ENCODE data around the gene CFC1B. TPM values are rescaled to one million over a fixed set of nuclear protein-coding genes. Genes with fewer than 3 reads are reported as not detected.
"Not testable (repeated sequence)": the region's sequence is repeated elsewhere in the genome, so short reads cannot be mapped to it uniquely, and the experiment has no call there.

Gene CFC1B
- total RNA-seq, 1 donor: not detected

GRCh38 chr2:130548418-130548817 lies 27.4 kb downstream of the CFC1B start:
- H3K27me3 ChIP-seq (ENCODE audit: insufficient read depth, low read length); H3K79me2 ChIP-seq (ENCODE audit: insufficient read depth, low read length); H4K20me1 ChIP-seq (ENCODE audit: insufficient read depth, low read length); H3K4me3 ChIP-seq (ENCODE audit: insufficient read depth, low read length); H3K27ac ChIP-seq (ENCODE audit: low read depth, low read length); H3K4me1 ChIP-seq (ENCODE audit: insufficient read depth, low read length); H3K9me3 ChIP-seq (ENCODE audit: low read depth, low read length); H2AFZ ChIP-seq (ENCODE audit: low read length); H3K4me2 ChIP-seq (ENCODE audit: insufficient read depth, low read length); H3K36me3 ChIP-seq (ENCODE audit: insufficient read depth, low read length); DNase-seq (ENCODE audit: insufficient read length, low spot score, missing footprints): not testable (repeated sequence)

- not testable (repeated sequence) for H2AFZ ChIP-seq (ENCODE audit: low read length); H3K4me2 ChIP-seq (ENCODE audit: insufficient read depth, low read length); H3K4me1 ChIP-seq (ENCODE audit: insufficient read depth, low read length); H4K20me1 ChIP-seq (ENCODE audit: insufficient read depth, low read length); H3K9me3 ChIP-seq (ENCODE audit: low read depth, low read length); H3K27ac ChIP-seq (ENCODE audit: low read depth, low read length); H3K36me3 ChIP-seq (ENCODE audit: insufficient read depth, low read length); H3K27me3 ChIP-seq (ENCODE audit: insufficient read depth, low read length); H3K79me2 ChIP-seq (ENCODE audit: insufficient read depth, low read length); H3K4me3 ChIP-seq (ENCODE audit: insufficient read depth, low read length); DNase-seq (ENCODE audit: insufficient read length, low spot score, missing footprints)
Observed at GRCh38 chr2:130549475-130549874, 28.5 kb downstream of the CFC1B start.

- not testable (repeated sequence) for H3K36me3 ChIP-seq (ENCODE audit: insufficient read depth, low read length); H3K27ac ChIP-seq (ENCODE audit: low read depth, low read length); H3K4me2 ChIP-seq (ENCODE audit: insufficient read depth, low read length); DNase-seq (ENCODE audit: insufficient read length, low spot score, missing footprints); H2AFZ ChIP-seq (ENCODE audit: low read length); H3K4me1 ChIP-seq (ENCODE audit: insufficient read depth, low read length); H4K20me1 ChIP-seq (ENCODE audit: insufficient read depth, low read length); H3K9me3 ChIP-seq (ENCODE audit: low read depth, low read length); H3K27me3 ChIP-seq (ENCODE audit: insufficient read depth, low read length); H3K79me2 ChIP-seq (ENCODE audit: insufficient read depth, low read length); H3K4me3 ChIP-seq (ENCODE audit: insufficient read depth, low read length)
Observed at GRCh38 chr2:130554178-130554577, 33.2 kb downstream of the CFC1B start.

DNA sequence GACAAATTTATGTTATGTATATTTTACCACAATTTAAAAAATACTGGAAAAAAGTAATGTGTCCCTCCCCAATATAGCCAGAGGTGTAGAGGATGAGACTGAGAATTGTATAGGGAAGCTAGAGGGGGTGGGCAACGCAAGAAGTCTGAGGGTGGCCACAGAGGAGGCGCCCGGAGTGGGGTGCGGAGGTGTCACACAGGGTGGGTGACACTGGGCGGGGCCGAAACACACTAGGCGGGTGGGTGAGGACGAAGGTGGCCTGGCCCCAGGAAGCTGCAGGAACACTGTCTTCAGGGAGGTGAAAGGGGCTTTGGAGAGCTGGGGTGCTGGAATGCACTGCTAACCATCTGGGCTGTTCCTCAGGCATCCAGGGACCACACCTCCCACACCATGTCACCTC lies 35.4 kb downstream of the CFC1B start:
- not testable (repeated sequence) for H3K4me3 ChIP-seq (ENCODE audit: insufficient read depth, low read length); DNase-seq (ENCODE audit: insufficient read length, low spot score, missing footprints); H3K79me2 ChIP-seq (ENCODE audit: insufficient read depth, low read length); H3K27ac ChIP-seq (ENCODE audit: low read depth, low read length); H3K4me1 ChIP-seq (ENCODE audit: insufficient read depth, low read length); H3K27me3 ChIP-seq (ENCODE audit: insufficient read depth, low read length); H3K9me3 ChIP-seq (ENCODE audit: low read depth, low read length); H3K4me2 ChIP-seq (ENCODE audit: insufficient read depth, low read length); H4K20me1 ChIP-seq (ENCODE audit: insufficient read depth, low read length); H2AFZ ChIP-seq (ENCODE audit: low read length); H3K36me3 ChIP-seq (ENCODE audit: insufficient read depth, low read length)

- H2AFZ ChIP-seq (ENCODE audit: low read length); H4K20me1 ChIP-seq (ENCODE audit: insufficient read depth, low read length); H3K79me2 ChIP-seq (ENCODE audit: insufficient read depth, low read length); H3K4me2 ChIP-seq (ENCODE audit: insufficient read depth, low read length); H3K9me3 ChIP-seq (ENCODE audit: low read depth, low read length); H3K27ac ChIP-seq (ENCODE audit: low read depth, low read length); H3K4me1 ChIP-seq (ENCODE audit: insufficient read depth, low read length); H3K4me3 ChIP-seq (ENCODE audit: insufficient read depth, low read length); DNase-seq (ENCODE audit: insufficient read length, low spot score, missing footprints); H3K36me3 ChIP-seq (ENCODE audit: insufficient read depth, low read length); H3K27me3 ChIP-seq (ENCODE audit: insufficient read depth, low read length): not testable (repeated sequence)
Observed at GRCh38 chr2:130566165-130566564, 45.1 kb downstream of the CFC1B start.

DNA sequence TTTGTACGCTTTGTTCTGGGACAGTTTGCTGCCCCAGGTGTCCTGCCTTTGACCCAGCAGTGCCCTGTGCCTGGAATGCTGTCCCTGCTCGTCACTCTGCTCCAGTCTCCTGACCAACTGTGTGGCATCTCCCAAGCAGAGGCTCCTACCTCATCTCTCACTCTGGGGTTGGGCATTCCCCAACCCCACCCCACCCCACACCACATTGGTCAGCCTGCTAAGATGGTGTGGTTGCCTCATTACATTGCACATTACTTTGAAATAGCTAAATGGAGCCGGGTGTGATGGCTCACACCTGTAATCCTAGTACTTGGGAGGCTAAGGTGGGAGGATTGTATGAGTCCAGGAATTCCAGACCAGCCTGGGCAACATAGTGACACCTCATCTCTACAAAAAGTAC lies 50.9 kb downstream of the CFC1B start:
- not testable (repeated sequence) for H3K79me2 ChIP-seq (ENCODE audit: insufficient read depth, low read length); H2AFZ ChIP-seq (ENCODE audit: low read length); H4K20me1 ChIP-seq (ENCODE audit: insufficient read depth, low read length); H3K9me3 ChIP-seq (ENCODE audit: low read depth, low read length); H3K4me3 ChIP-seq (ENCODE audit: insufficient read depth, low read length); H3K4me1 ChIP-seq (ENCODE audit: insufficient read depth, low read length); H3K4me2 ChIP-seq (ENCODE audit: insufficient read depth, low read length); DNase-seq (ENCODE audit: insufficient read length, low spot score, missing footprints); H3K27me3 ChIP-seq (ENCODE audit: insufficient read depth, low read length); H3K36me3 ChIP-seq (ENCODE audit: insufficient read depth, low read length); H3K27ac ChIP-seq (ENCODE audit: low read depth, low read length)

DNA sequence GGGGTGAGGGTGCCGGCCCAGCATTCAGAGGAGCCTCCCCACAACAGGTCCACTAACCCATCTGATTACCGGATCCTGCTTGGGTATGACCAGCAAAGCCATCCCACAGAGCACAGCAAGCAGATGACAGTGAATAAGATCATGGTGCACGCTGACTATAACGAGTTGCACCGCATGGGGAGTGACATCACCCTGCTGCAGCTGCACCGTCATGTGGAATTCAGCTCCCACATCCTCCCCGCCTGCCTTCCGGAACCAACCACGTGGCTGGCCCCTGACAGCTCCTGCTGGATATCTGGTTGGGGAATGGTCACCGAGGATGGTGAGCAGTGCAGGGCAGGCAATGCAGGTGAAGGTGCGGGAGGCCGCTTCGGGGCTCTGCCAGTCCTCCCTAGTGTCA lies 53.2 kb downstream of the CFC1B start:
- H3K4me1 ChIP-seq (ENCODE audit: insufficient read depth, low read length); H2AFZ ChIP-seq (ENCODE audit: low read length); H3K27ac ChIP-seq (ENCODE audit: low read depth, low read length); H3K27me3 ChIP-seq (ENCODE audit: insufficient read depth, low read length); H3K36me3 ChIP-seq (ENCODE audit: insufficient read depth, low read length); H4K20me1 ChIP-seq (ENCODE audit: insufficient read depth, low read length); H3K79me2 ChIP-seq (ENCODE audit: insufficient read depth, low read length); H3K4me3 ChIP-seq (ENCODE audit: insufficient read depth, low read length); H3K9me3 ChIP-seq (ENCODE audit: low read depth, low read length); H3K4me2 ChIP-seq (ENCODE audit: insufficient read depth, low read length); DNase-seq (ENCODE audit: insufficient read length, low spot score, missing footprints): not testable (repeated sequence)

DNA sequence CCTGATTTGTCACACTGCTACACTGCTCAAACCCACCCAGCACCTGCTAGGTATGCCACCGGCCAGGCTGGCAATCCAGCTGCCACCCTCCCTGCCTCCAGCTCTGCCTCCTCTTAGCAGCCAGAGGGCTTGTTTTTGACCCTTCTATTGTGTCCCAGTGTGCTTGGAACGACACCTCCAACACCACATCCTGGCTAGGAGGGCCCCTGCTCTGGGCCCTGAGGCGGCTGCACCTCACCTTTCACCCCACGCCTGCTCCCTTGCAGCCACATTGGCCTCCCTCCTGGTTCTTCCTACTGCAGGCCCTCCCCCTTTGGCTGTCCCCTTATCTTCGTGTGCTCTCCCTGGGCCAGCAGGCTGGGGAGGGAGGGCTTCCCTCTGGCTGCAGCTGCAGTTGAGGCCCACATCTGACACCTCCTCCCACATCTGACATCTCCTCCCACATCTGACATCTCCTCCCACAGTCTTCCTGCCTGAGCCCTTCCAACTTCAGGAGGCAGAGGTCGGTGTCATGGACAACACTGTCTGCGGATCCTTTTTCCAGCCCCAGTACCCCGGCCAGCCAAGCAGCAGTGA lies 55.3 kb downstream of the CFC1B start:
- H3K4me2 ChIP-seq (ENCODE audit: insufficient read depth, low read length); H3K4me3 ChIP-seq (ENCODE audit: insufficient read depth, low read length); DNase-seq (ENCODE audit: insufficient read length, low spot score, missing footprints); H3K27ac ChIP-seq (ENCODE audit: low read depth, low read length); H4K20me1 ChIP-seq (ENCODE audit: insufficient read depth, low read length); H3K4me1 ChIP-seq (ENCODE audit: insufficient read depth, low read length); H3K27me3 ChIP-seq (ENCODE audit: insufficient read depth, low read length); H2AFZ ChIP-seq (ENCODE audit: low read length); H3K36me3 ChIP-seq (ENCODE audit: insufficient read depth, low read length); H3K9me3 ChIP-seq (ENCODE audit: low read depth, low read length); H3K79me2 ChIP-seq (ENCODE audit: insufficient read depth, low read length): not testable (repeated sequence)

DNA sequence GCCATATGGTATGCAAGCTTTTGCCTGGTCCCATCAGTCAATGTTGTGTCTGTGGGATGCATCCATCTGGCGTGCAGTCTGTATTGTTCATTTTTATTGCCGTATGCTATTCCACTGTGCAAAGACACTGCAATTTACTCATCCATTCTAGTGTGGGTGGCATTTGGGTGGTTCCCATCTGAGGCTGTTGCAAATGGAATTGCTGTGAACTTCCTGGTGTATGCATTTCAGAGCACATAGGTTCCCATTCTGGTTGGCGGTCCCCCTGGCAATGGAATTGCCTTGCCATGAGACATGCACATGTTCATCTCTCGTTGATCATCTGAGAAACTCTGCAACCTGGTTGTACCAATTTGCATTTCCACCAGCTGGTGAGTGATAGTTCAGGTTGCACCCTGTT lies 56.5 kb downstream of the CFC1B start:
- H3K4me3 ChIP-seq (ENCODE audit: insufficient read depth, low read length); H3K4me1 ChIP-seq (ENCODE audit: insufficient read depth, low read length); H3K79me2 ChIP-seq (ENCODE audit: insufficient read depth, low read length); H3K27me3 ChIP-seq (ENCODE audit: insufficient read depth, low read length); H2AFZ ChIP-seq (ENCODE audit: low read length); DNase-seq (ENCODE audit: insufficient read length, low spot score, missing footprints); H3K4me2 ChIP-seq (ENCODE audit: insufficient read depth, low read length); H3K9me3 ChIP-seq (ENCODE audit: low read depth, low read length); H3K36me3 ChIP-seq (ENCODE audit: insufficient read depth, low read length); H3K27ac ChIP-seq (ENCODE audit: low read depth, low read length); H4K20me1 ChIP-seq (ENCODE audit: insufficient read depth, low read length): not testable (repeated sequence)

All from osteoblast (primary cell).